H1 (cell line): ENCODE data around the gene TAOK2. TPM values are rescaled to one million over a fixed set of nuclear protein-coding genes. Genes with fewer than 3 reads are reported as not detected.

Experiments used
- CHD7 ChIP-seq: fragments of 300-600 bp; sonication (generic); IDR thresholded peaks from 2 replicates; pipeline ENCODE4 v1.7.1; 2012; ENCODE audit warnings: low read length, moderate library complexity, mild to moderate bottlenecking, inconsistent platforms; ENCODE audit not compliant: insufficient replicate concordance
- CREB1 ChIP-seq: IDR thresholded peaks from 2 replicates; pipeline ENCODE4 v1.6.1; 2012; ENCODE audit warnings: inconsistent platforms
- EGR1 ChIP-seq: IDR thresholded peaks from 2 replicates; pipeline ENCODE4 v1.6.1; 2011; ENCODE audit warnings: low read depth, low read length, borderline replicate concordance
- HDAC6 ChIP-seq: IDR thresholded peaks from one replicate; pipeline ENCODE4 v1.7.1; 2012; ENCODE audit warnings: low read depth, mild to moderate bottlenecking, inconsistent platforms, low read length, moderate library complexity
- POLR2AphosphoS5 ChIP-seq: IDR thresholded peaks from 2 replicates; pipeline ENCODE4 v1.6.1; 2011; ENCODE audit warnings: low read depth, low read length
- SIX5 ChIP-seq: IDR thresholded peaks from 2 replicates; pipeline ENCODE4 v1.6.1; 2011; ENCODE audit warnings: mild to moderate bottlenecking, low read depth, low read length
- TAF1 ChIP-seq: IDR thresholded peaks from 2 replicates; pipeline ENCODE4 v1.6.1; 2011; ENCODE audit warnings: mild to moderate bottlenecking, low read depth, low read length
- TEAD4 ChIP-seq: IDR thresholded peaks from 2 replicates; pipeline ENCODE4 v1.6.1; 2012; ENCODE audit warnings: low read depth, low read length, inconsistent platforms, mixed read lengths
- polyA plus RNA-seq, 7 experiments: library from polyadenylated mRNA; depleted of rRNA in 3 of 7; stranded (reverse) in 5 of 7; unstranded in 2 of 7; fragments of >200 nt in 5 of 7; fragments of 200-250 nt in 2 of 7; gene quantifications; 1 replicate in 5 of 7; 2 replicates in 1 of 7; 4 replicates in 1 of 7; pipeline versions ENCODE4 v1.2.1 to v1.2.3, GENCODE V29; 2011 to 2013; ENCODE audit warnings: missing spikeins in 2 of 7, mixed read lengths in 2 of 7
- total RNA-seq: library from RNA; stranded (reverse); fragmentation: NEBNext Ultra II Directional; extraction: Animal tissue kit (Norgen Biotek cat#: 25700); gene quantifications from 2 replicates; pipeline ENCODE4 v1.2.1, GENCODE V29; 2021

The TAOK2 gene
- total and polyA plus RNA-seq, 2 of the 8 experiments (the other 6 are each of a cell fraction or from before 2014, with no cell fraction given) = 13.5 to 32.6 TPM

GRCh38 chr16:30033270-30033669 lies 59.6 kb downstream of the TAOK2 start (continued):
- TF ChIP-seq TEAD4 = no peak
- no peak for TF ChIP-seq POLR2AphosphoS5
- TF ChIP-seq CREB1 = no peak
- TF ChIP-seq SIX5 = no peak
- no peak for TF ChIP-seq EGR1
- TF ChIP-seq TAF1 = no peak
- no peak for TF ChIP-seq CHD7
- TF ChIP-seq HDAC6 = no peak
- TF ChIP-seq, all 59 proteins: peak for 0
